ENCODE data around the gene CLHC1. TPM values are rescaled to one million over a fixed set of nuclear protein-coding genes. Genes with fewer than 3 reads are reported as not detected.
A peak's percentile ranks its signal among the peaks of the same experiment; 100 is the strongest.

Gene CLHC1
- polyA plus RNA-seq, 3 donors, result 2.4 to 5.0 TPM; not detected in 1

- TF ChIP-seq CTCF (IDR thresholded peaks at IDR 0.05), result no peak
- H3K36me3 Mint-ChIP-seq, result no peaks in the 10 kb centered on the region
- H3K27ac Mint-ChIP-seq, result peak overlapping the region in 6 of 7 donors; percentile 28 to 85 (median 70)
- H3K4me2 ChIP-seq (replicated peaks; ENCODE audit: extremely low read depth, low read length, poor library complexity, severe bottlenecking), result peak overlapping the region; percentile 72
- H3K79me2 ChIP-seq (ENCODE audit: insufficient read depth, low read length), result peaks cover 4% of the 10 kb centered on the region
- 95% methylated on average over 25 of the region's 25 CpGs for WGBS (ENCODE audit: insufficient coverage)
- H3K4me3 Mint-ChIP-seq, result peak overlapping the region; percentile 86 to 90
- H3K9ac ChIP-seq (ENCODE audit: insufficient read depth, low read length, poor library complexity, severe bottlenecking), result no peak overlapping the region
- intact Hi-C loops (cut with micrococcal nuclease), result loop anchor here in 1 of 2 donors (1.0 kb wide), 1 partner anchor 16 kb away; no protein-coding TSS in a partner anchor
- H2AFZ ChIP-seq (ENCODE audit: insufficient read depth, low read depth, low read length, poor library complexity, severe bottlenecking), result peak overlapping the region; percentile 93
- DNase-seq, result no peak
- H3K27me3 Mint-ChIP-seq (ENCODE audit: low read depth in 3 of 3), result no peaks in the 10 kb centered on the region
- no peaks in the 10 kb centered on the region for H4K20me1 ChIP-seq (ENCODE audit: insufficient read depth, low read length)
- peaks cover 0 to 2% (median 0%) of the 10 kb centered on the region in 7 donors for H3K9me3 Mint-ChIP-seq
- no peaks in the 10 kb centered on the region for H3K27me3 ChIP-seq (ENCODE audit: control insufficient read depth in 2 of 2, insufficient read depth in 2 of 2, low read length in 2 of 2)
- peak overlapping the region in 2 of 3 experiments; percentile 54 to 82 for H3K4me3 ChIP-seq (replicated peaks in 1 of 3; ENCODE audit: low read depth in 2 of 3, low read length in 3 of 3)
- H3K9me3 ChIP-seq (replicated peaks in 1 of 2; ENCODE audit: control insufficient read depth in 1 of 2, insufficient read depth in 1 of 2, low read length in 2 of 2), result no peaks in the 10 kb centered on the region
- H3K4me1 Mint-ChIP-seq, result peaks cover 23% of the 10 kb centered on the region
- H3K4me1 ChIP-seq (ENCODE audit: control insufficient read depth in 1 of 2, insufficient read depth in 2 of 2, low read length in 2 of 2), result peaks cover 23 to 24% of the 10 kb centered on the region in 2 donors
- H3K36me3 ChIP-seq (replicated peaks in 1 of 2; ENCODE audit: control insufficient read depth in 1 of 2, insufficient read depth in 2 of 2, low read length in 2 of 2), result no peaks in the 10 kb centered on the region
- H3K27ac ChIP-seq (ENCODE audit: low read depth in 1 of 2, low read length in 2 of 2), result peak overlapping the region in 1 of 2 donors; percentile 42
These were observed 7.9 kb downstream of the CLHC1 start for GRCh38 chr2:55223958-55224760.

GRCh38 chr2:55213822-55214221 lies 18.3 kb downstream of the CLHC1 start:
- H3K9ac ChIP-seq (ENCODE audit: insufficient read depth, low read length, poor library complexity, severe bottlenecking), result no peak overlapping the region
- no peak for DNase-seq
- Mint-ChIP-seq H3K4me3 (no peak overlapping the region), H3K9me3 (peaks cover 0 to 2% (median 0%) of the 10 kb centered on the region in 7 donors), H3K27me3 (ENCODE audit: low read depth in 3 of 3) (peaks cover 0 to 2% (median 2%) of the 10 kb centered on the region in 3 donors), H3K27ac (peak overlapping the region in 1 of 7 donors; percentile 16), H3K4me1 (no peaks in the 10 kb centered on the region), H3K36me3 (no peaks in the 10 kb centered on the region)
- no peaks in the 10 kb centered on the region for H3K27me3 ChIP-seq (ENCODE audit: control insufficient read depth in 2 of 2, insufficient read depth in 2 of 2, low read length in 2 of 2)
- TF ChIP-seq CTCF (IDR thresholded peaks at IDR 0.05), result no peak
- H4K20me1 ChIP-seq (ENCODE audit: insufficient read depth, low read length), result no peaks in the 10 kb centered on the region
- no peaks in the 10 kb centered on the region for H3K36me3 ChIP-seq (replicated peaks in 1 of 2; ENCODE audit: control insufficient read depth in 1 of 2, insufficient read depth in 2 of 2, low read length in 2 of 2)
- intact Hi-C loops (cut with micrococcal nuclease), result no loop called here
- no peak overlapping the region for H3K4me3 ChIP-seq (replicated peaks in 1 of 3; ENCODE audit: low read depth in 2 of 3, low read length in 3 of 3)
- no peak overlapping the region for H2AFZ ChIP-seq (ENCODE audit: insufficient read depth, low read depth, low read length, poor library complexity, severe bottlenecking)
- no peaks in the 10 kb centered on the region for H3K9me3 ChIP-seq (replicated peaks in 1 of 2; ENCODE audit: control insufficient read depth in 1 of 2, insufficient read depth in 1 of 2, low read length in 2 of 2)
- no peak overlapping the region for H3K27ac ChIP-seq (ENCODE audit: low read depth in 1 of 2, low read length in 2 of 2)
- H3K4me2 ChIP-seq (replicated peaks; ENCODE audit: extremely low read depth, low read length, poor library complexity, severe bottlenecking), result no peak overlapping the region
- H3K79me2 ChIP-seq (ENCODE audit: insufficient read depth, low read length), result no peaks in the 10 kb centered on the region
- no peaks in the 10 kb centered on the region for H3K4me1 ChIP-seq (ENCODE audit: control insufficient read depth in 1 of 2, insufficient read depth in 2 of 2, low read length in 2 of 2)
